Measurements from ENCODE around the gene UBE2F. TPM values are rescaled to one million over a fixed set of nuclear protein-coding genes. Genes with fewer than 3 reads are reported as not detected.
A peak's percentile ranks its signal among the peaks of the same experiment; 100 is the strongest.
"Not testable (repeated sequence)": the region's sequence is repeated elsewhere in the genome, so short reads cannot be mapped to it uniquely, and the experiment has no call there.

Gene UBE2F
- total RNA-seq, 1 donor from 2014 or later: 73.3 TPM

- DNase-seq (ENCODE audit: missing footprints) (no peak), ATAC-seq (peak; percentile 43)
- intact Hi-C loops (cut with DNase I): loop anchor here (5.0 to 10.0 kb wide), 3 partner anchors 46 to 167 kb away; partner anchors contain the start of genes KLHL30 and RAMP1
Measured at GRCh38 chr2:237968048-237968862, 1.4 kb downstream of the UBE2F start.

GRCh38 chr2:237971661-237972060, 4.8 kb downstream of the UBE2F start:
- no peak for ATAC-seq
- intact Hi-C loops (cut with DNase I): no loop called here
- DNase-seq (ENCODE audit: missing footprints): no peak

DNA sequence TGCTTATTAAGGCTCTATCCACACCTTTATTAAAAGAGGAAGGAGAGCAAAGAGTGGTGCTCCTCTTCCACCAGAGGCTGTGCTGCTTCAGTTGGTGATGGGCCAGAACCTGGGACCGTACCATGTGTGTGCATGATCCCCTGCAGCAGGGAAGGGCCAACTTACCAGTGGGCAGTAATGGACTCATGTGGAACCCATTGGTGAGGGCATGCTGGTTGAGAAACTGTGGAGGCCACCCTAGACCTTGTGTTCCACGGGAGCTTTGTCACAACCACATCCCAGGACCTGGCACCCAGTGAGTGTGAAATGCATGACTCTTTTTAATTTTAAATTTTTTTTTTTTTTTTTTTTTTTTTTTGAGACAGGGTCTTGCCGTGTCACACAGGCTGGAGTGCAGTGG, 5.4 kb downstream of the UBE2F start:
- intact Hi-C loops (cut with DNase I): no loop called here
- ATAC-seq: no peak
- DNase-seq (ENCODE audit: missing footprints): no peak

GRCh38 chr2:237972936-237973335, 6.1 kb downstream of the UBE2F start:
- no peak for ATAC-seq
- no peak for DNase-seq (ENCODE audit: missing footprints)
- intact Hi-C loops (cut with DNase I): no loop called here

DNA sequence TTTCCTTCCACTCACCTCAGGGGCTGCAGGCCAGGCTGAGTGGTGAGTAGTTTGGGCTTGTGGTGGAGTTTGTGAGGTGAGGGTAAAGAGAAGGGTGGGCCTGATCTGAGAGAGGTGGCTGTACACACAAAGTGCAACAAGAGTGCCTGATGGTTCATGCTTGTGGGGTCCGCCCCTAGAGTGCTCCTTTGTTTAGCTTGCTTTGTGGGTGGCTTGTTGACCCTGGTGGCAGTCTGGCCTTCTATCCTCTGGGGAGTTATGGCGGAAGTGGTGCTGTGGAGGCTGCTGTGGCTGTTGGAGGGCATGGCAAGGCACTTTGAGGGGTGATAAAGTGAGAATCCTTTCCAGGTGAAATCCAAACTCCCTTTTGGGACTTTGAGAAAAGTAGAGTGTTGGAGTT, 10.6 kb downstream of the UBE2F start:
- intact Hi-C loops (cut with DNase I): no loop called here
- DNase-seq (ENCODE audit: missing footprints) (no peak), ATAC-seq (no peak)

- intact Hi-C loops (cut with DNase I): no loop called here
- DNase-seq (ENCODE audit: missing footprints) (no peak), ATAC-seq (no peak)
Measured at GRCh38 chr2:237978058-237978712, 11.4 kb downstream of the UBE2F start.

- intact Hi-C loops (cut with DNase I): no loop called here
- no peak for DNase-seq (ENCODE audit: missing footprints)
Measured at GRCh38 chr2:237979331-237979730, 12.5 kb downstream of the UBE2F start.

DNA sequence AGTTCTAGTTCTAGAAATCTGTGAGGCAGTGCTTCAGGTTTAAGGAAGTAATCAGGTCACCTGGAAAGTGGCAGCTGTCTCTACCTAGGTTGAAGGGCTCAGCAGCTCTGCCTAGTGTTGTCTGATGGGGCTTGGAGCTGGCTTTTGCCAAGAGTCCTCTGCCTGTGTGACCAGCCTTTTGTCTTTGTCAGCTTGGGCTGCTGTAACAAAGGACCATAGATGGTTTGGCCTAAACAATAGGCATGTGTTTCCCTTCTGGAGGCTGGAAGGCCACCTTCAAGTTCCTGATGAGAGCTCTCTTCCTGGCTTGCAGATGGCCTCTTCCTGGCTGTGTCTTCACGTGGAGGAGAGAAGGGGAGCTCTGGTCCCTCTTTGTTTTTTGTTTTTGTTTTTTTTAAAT, 13.3 kb downstream of the UBE2F start:
- intact Hi-C loops (cut with DNase I): no loop called here
- DNase-seq (ENCODE audit: missing footprints): no peak
- no peak for ATAC-seq

More at GRCh38 chr2:237979331-237979730, 12.5 kb downstream of the UBE2F start:
- ATAC-seq: no peak

GRCh38 chr2:237980751-237981150, 13.9 kb downstream of the UBE2F start:
- no peak for ATAC-seq
- DNase-seq (ENCODE audit: missing footprints): no peak
- intact Hi-C loops (cut with DNase I): no loop called here

DNA sequence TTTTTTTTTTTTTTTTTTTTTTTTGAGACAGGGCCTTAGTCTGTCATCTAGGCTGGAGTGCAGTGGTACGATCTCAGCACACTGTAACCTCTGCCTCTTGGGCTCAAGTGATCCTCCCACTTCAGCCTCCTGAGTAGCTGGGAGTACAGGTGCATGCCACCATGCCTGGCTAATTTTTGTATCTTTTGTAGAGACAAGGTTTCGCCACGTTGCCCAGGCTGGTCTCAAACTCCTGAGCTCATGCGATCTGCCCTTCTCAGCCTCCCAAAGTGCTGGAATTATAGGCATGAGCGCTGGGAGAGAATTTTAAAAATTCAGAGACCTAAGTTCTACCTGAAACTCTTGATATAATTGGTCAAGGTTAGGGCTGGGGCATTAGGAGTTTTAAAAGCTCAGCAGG, 14.8 kb downstream of the UBE2F start:
- DNase-seq (ENCODE audit: missing footprints); intact Hi-C loops (cut with DNase I); ATAC-seq: not testable (repeated sequence)

DNA sequence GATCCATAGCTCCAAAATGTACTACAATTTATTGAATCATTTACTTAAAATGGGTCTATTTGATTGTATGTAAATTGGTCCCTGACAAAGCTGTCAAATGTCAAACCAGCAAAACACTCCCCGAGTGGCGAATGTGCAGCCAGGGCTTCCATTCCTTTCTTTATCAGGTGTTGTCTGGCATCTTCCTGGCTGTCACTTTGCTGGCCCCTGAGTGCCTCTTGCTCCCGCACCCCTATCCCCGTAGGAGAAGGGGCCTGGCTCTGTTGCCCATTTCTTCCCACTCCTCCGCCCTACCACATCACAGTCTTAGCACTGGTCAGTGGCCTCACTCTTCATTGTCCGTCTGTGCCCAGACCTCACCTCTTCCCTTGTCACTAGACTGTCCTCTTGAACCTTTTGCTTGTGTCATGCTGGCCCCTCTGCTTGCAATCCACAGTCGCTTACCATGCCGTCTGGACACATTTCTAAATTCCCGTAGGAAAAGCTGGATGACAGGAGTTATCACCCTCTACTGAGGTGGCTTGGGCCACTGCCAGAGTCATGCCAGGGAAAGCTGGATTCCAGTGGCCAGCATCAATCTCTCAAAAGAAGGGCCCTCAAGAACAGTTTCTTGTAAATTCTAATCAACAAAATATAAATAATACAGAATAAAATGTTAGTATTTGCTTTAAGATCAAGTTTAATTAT, 15.4 kb downstream of the UBE2F start:
- intact Hi-C loops (cut with DNase I): no loop called here
- DNase-seq (ENCODE audit: missing footprints) (no peak), ATAC-seq (peak; percentile 53)

DNA sequence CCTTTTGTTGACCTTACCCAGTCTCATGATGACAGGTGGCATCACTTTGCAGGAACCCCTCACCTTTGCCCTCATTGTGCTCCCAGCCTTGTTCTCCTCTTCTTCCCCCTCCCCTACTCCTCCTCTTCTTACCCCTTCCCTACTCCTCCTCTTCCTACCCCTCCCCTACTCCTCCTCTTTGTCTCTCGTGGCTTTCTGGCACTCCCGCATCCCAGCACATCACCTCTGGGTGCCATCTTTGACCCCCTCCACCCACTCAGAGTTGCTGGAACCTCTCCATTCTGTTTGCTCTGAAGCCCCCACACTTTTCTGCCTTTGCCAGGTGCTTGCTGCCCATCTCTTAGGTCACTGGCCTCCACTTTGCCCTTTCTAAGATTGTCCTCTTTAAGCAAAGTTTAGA, 17.1 kb downstream of the UBE2F start:
- DNase-seq (ENCODE audit: missing footprints): no peak
- no peak for ATAC-seq
- intact Hi-C loops (cut with DNase I): no loop called here

DNA sequence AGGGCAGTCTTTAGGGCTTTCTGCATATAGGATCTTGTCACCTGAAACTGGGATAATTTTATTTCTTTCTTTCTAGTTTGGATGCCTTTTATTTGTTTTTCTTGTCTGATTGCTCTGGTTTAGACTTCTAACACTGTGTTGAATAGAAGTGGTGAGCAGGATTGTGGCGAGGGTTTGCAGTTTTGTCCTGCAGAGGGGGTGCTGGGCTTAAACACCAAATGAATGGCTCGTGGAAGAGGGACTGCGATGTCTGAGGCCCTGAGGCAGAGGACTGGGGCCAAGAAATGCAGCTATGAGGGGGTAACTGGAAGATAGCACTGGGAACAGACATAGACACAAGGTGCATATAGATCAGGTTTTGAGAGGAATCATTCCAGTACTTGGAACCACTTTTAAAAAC, 20.5 kb downstream of the UBE2F start:
- DNase-seq (ENCODE audit: missing footprints) (no peak), ATAC-seq (no peak)
- intact Hi-C loops (cut with DNase I): no loop called here

DNA sequence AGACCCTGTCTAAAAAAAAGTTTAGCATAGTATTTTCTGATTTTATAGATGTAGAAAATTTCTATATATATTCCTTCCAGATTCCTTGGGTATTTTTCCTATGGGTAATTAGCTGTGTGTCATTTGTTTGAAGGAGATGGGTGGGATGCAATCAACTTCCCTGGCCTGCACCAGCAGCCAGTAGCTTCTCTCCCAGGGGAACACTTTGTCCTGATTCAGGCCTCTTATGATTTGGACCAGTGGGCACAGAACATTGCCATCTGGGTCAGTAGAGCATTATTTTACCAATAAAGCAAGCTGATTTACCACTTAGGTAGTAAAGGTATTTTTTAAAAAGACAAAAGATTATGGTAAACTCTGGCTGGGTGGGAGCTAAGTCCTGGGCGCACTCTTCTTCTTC, 26.9 kb downstream of the UBE2F start:
- intact Hi-C loops (cut with DNase I): no loop called here
- DNase-seq (ENCODE audit: missing footprints) (no peak), ATAC-seq (no peak)

DNA sequence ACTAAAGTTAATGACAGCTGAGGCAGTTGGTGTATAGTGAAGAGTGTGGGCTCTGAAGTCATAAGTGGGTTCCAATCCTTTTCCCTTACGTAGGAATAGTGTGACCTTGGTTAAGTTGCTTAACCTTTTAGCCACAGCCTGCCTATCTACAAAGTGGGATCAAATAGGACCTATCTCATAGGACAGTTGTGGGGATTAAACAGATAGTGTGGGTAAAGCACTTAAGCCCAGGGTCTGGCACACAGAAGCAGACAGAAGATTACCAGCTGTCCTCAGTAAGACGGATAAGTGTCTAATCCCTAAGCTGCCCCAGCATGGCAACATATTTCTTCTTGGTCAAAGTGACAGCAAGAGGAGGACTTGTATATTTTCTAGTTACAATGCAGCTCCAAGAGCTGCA, 28.2 kb downstream of the UBE2F start:
- intact Hi-C loops (cut with DNase I): no loop called here
- ATAC-seq (no peak), DNase-seq (ENCODE audit: missing footprints) (no peak)

- DNase-seq (ENCODE audit: missing footprints): no peak
- intact Hi-C loops (cut with DNase I): no loop called here
- no peak for ATAC-seq
Measured at GRCh38 chr2:237996021-237996593, 29.3 kb downstream of the UBE2F start.

GRCh38 chr2:237997521-237997920, 30.7 kb downstream of the UBE2F start:
- ATAC-seq (no peak), DNase-seq (ENCODE audit: missing footprints) (no peak)
- intact Hi-C loops (cut with DNase I): no loop called here

DNA sequence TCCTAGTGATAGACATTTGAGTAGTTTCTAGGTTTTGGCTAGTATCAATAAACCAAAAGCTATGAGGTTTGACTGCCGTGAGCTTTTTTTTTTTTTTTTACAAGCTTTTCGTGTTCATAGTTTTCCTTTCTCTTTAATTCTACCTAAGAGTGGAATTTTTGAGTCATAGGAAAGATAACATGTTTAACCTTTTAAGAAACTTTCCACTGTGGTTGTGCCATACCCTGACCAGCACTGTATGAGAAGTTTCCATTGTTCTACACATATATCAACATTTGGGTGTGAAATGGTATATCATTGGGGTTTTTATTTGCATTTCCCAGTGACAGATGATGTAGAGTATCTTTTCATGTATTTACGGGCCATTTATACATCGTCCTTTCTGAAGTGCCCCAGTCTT, 31.7 kb downstream of the UBE2F start:
- DNase-seq (ENCODE audit: missing footprints) (no peak), ATAC-seq (no peak)
- intact Hi-C loops (cut with DNase I): no loop called here

- DNase-seq (ENCODE audit: missing footprints): no peak
- intact Hi-C loops (cut with DNase I): no loop called here
- ATAC-seq: no peak
Measured at GRCh38 chr2:238003234-238004031, 36.6 kb downstream of the UBE2F start.

Measured in Right ventricle myocardium inferior (tissue), 1 donor.